G401.6 (cell line): ENCODE data around the gene EVPLL.
"Not testable (repeated sequence)": the region's sequence is repeated elsewhere in the genome, so short reads cannot be mapped to it uniquely, and the experiment has no call there.

Source experiments
- FAIRE-seq: peaks from 2 replicates; lab custom pipeline; 2012; peaks lifted over from hg19 to GRCh38; lab: Jason Lieb, UNC

EVPLL gene

GRCh38 chr17:18379246-18380146 lies 1.9 kb downstream of the EVPLL start:
- FAIRE-seq, result no peak

DNA sequence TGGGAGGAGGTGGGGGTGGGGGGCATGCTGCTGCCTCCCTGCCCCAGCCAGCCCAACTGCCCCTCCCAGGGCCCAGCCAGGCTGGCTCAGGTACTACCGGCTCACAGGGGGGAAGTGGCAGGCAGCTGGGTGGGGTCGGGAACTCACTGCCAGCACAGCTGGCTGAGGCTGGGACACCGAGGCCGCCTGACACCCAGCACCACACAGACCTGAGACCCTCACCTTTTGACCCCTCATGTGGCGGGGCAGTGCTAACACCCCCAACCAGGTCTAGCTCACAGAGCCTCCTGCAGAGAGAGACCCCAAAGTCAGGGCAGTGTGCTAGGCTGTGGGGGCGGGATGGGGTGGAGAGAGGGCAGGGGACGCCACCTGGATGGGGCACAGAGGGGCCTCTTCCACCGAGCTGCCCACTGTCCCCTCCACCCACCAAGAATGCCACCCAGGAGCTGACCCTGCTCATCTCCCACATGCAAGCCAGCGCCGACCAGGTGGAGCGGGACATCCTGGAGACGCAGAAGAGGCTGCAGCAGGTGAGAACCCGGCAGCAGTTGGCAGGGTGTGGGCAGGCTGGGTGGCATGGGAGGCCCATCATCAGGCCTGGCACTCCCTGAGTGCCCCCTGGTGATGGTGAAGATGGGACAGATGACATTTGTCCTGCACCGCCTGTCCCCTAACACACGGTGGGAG lies 3.0 kb downstream of the EVPLL start:
- FAIRE-seq, result no peak

DNA sequence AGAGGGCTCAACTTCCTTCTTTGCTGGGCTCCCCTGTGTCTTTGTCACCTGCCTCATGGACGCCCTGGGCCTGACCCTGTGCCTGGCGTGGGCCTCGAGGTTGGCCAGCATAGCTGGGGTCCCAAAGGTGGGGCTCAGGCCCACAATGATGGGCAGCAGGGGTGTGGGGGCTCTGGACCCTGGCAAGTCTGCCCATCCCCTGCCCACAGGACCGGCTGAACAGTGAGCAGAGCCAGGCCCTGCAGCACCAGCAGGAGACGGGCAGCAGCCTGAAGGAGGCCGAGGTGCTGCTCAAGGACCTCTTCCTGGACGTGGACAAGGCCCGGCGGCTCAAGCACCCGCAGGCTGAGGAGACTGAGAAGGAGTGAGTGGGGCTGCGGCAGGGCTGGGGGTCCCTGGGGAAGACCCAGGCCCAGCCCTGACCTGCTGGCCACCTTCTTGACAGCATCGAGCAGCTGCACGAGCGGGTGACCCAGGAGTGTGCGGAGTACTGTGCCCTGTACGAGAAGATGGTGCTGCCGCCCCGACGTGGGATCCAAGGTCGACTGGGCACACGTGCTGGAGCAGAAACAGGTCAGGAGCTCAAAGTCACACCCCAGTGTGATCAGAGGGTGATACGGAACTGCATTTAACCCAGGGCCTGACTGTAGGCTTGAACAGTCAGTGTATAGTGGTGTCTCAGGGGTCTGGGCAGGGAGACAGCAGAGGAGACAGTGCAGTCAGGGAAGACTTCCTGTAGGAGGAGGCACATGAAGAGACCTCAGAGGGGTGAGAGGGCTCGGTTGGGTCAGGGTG lies 3.8 kb downstream of the EVPLL start:
- FAIRE-seq, result no peak

- FAIRE-seq, result no peak
Observed at GRCh38 chr17:18381953-18382245, 4.3 kb downstream of the EVPLL start.

DNA sequence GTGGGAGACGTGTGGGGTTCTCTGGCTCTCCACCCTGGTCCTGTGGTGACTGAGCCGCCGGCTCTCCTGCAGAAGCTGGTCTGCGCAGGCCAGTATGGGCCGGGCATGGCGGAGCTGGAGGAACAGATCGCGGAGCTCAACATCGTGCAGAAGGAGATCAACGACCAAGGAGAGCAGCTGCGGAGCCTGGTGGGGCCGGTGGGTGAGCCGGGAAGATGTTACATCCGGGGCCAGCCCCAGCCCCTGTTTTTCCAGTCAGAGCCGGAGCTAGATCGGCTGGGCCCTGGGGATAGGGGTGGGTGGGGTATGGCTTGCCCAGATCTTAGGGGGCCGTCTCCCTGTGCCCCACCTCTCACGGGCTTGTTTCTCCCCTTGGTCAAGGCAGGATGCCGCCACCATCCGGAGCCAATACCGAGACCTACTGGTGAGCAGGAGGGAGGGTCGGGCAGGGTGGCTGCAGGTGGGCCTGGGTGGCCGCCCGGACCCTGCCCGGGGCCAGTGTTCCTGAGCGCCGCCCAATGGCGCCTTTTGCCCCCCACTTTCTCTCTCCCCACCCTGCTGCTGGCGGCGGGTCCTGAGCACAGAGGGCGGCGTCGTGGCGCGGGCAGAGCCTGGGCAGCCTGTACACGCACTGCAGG lies 5.0 kb downstream of the EVPLL start:
- no peak for FAIRE-seq

DNA sequence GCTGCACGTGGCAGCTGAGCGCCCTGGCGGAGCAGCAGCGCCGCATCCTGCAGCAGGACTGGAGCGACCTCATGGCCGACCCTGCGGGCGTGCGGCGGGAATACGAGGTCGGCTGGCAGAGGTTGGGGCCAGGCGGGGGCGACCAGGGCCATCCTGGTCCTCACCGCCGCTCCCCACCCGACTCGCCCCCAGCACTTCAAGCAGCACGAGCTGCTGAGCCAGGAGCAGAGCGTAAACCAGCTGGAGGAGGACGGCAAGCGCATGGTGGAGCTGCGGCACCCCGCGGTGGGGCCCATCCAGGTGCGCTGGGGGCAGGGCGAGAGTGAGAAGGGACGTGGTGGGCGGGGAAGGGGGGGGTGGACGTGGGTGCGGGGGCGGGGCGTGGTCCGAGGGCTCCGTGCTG lies 5.5 kb downstream of the EVPLL start:
- not testable (repeated sequence) for FAIRE-seq

GRCh38 chr17:18384271-18384670 lies 6.7 kb downstream of the EVPLL start:
- not testable (repeated sequence) for FAIRE-seq

DNA sequence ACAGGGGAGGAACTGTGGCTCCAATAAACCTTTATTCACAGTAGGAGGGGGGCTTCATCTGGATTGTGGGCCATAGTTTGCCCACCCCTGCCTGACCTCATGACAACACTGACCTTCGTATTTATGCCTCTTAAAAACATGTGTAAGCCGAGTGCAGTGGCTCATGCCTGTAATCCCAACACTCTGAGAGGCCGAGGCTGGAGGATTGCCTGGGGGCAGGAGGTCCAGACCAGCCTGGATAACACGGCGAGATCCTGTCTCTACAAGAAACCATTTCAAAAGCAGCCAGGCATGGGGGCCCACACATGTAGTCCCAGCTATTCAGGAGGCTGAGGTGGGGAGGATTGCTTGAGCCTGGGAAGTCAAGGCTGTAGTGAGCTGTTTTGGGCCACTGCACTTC lies 10.0 kb downstream of the EVPLL start:
- FAIRE-seq, result not testable (repeated sequence)

DNA sequence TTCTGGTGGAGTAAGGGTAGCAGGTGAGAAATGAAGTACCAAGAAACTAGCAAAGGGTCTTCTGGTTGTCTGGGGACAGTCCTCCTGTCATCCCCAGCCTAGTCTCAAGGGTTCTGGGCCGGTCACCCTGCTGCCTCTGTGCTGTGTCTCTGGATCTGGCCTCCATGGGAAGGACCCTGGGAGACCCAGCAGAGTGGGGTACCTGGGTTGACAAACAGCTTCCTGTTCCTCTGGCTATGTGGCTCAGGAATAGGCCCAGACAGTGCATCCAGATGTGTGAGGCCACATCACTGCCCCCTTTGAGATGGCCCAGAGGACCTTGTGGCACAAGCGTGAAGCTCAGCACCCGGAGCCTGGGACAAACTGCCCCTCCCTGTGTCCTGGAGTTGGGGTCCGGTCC lies 10.7 kb downstream of the EVPLL start:
- FAIRE-seq, result not testable (repeated sequence)

DNA sequence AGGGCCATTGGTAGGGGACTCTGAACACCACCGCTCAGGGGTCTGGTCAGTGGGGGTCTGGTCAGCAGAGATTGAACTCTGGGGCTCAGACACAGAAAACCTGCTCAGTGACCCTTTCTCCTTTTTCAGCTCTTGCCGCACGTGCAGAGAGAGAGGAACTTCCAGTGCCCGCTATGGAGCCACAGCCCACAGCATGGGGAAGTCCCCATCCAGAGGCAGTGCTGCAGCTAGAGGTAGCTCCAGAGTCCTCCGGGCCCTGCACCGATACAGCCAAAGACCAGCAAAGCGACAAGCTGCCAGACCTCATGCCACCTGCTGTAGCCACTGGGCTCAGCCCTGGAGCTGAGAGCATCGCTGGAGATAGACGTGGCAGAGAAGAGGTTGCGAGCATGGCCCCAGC lies 11.2 kb downstream of the EVPLL start:
- FAIRE-seq, result not testable (repeated sequence)

- not testable (repeated sequence) for FAIRE-seq
Observed at GRCh38 chr17:18401872-18402590, 24.5 kb downstream of the EVPLL start.

GRCh38 chr17:18403166-18403565 lies 25.6 kb downstream of the EVPLL start:
- not testable (repeated sequence) for FAIRE-seq

DNA sequence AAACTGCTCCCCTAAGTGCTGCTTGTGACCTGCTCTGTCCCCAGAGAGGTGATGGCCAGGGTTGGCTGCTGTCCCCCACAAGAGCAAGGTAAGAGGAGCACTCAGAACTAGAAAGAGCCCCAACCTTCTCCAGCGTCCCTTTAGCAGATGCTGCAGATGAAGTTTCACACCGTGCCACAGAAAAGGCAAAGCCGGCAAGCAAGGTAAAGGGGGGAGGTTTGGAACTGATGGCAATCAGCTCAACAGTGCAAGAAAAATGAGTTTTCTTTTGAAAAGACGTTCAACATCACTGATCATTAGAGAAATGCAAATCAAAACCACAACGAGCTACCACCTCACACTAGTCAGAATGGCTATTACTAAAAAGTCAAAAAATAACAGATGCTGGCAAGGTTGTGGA lies 26.0 kb downstream of the EVPLL start:
- not testable (repeated sequence) for FAIRE-seq

DNA sequence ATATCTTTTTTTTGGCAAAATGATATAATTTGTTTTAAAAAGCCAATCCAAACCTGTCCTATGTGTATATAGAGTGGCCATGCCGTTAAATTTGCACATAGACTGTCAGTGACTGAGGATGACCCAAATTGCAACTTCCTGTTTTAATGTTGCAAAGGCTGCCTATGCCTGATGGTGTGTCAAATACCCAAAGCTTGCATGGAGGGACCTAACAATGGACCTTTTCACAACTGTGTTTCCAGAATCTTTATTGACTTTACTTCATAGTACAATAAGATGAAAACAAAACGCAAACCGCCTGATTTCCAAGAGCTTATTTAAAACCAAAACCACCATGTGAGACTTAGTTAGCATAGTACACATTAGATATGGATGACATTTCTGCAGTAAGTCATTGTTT lies 31.3 kb downstream of the EVPLL start:
- FAIRE-seq, result peak; percentile 47

- FAIRE-seq, result not testable (repeated sequence)
Observed at GRCh38 chr17:18409321-18409720, 31.7 kb downstream of the EVPLL start.

GRCh38 chr17:18410736-18411135 lies 33.2 kb downstream of the EVPLL start:
- not testable (repeated sequence) for FAIRE-seq

GRCh38 chr17:18411377-18411864 lies 33.8 kb downstream of the EVPLL start:
- FAIRE-seq, result not testable (repeated sequence)

GRCh38 chr17:18412001-18412538 lies 34.5 kb downstream of the EVPLL start:
- not testable (repeated sequence) for FAIRE-seq

DNA sequence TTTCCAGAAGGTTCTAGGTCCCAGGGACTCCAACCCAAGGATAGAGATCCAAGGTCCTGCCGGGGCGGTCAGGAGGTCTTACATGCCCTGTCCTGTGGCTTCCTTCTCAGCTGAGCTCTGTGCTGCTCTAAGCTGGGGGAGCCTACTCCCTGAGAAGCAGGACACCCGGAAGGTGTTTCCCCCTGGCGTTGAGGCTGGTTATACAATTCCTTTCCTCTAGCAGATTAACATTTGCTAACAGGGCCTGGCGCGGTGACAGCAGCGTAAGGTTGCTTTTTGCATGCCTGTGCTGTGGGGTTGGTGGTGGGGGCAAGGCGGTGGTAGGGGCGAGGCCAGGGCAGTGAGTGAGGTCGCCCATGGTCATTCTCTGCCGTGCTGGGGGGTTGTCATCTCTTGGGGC lies 43.9 kb downstream of the EVPLL start:
- FAIRE-seq, result not testable (repeated sequence)

DNA sequence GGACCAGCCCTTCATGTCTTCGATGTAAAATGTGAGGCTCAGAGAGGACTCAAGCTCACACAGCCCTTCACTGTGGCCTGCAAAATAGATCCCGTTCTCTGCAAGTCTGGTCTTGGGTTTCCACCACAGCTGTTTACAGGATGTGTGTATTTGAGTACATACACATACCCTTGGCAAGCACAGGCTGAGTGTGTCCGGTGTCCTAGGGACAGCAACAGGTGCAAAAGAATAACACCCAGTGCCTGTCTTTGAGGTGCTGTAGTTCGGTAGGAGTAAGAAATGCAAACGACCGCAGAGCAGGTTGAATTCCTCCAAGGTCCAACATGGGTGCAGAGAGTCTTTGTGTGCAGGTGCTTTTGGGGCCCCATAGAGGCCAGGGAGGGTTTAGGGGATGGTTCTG lies 44.9 kb downstream of the EVPLL start:
- FAIRE-seq, result not testable (repeated sequence)

- FAIRE-seq, result not testable (repeated sequence)
Observed at GRCh38 chr17:18423015-18423414, 45.4 kb downstream of the EVPLL start.
